ENCODE measurements around the gene METTL22. TPM values are rescaled to one million over a fixed set of nuclear protein-coding genes. Genes with fewer than 3 reads are reported as not detected.

Gene METTL22
- total RNA-seq, 1 experiment from 2014 or later: 36.7 TPM

- H3K9me3 Mint-ChIP-seq (ENCODE audit: unreplicated experiment): no peaks in the 10 kb centered on the region
- no peak for TF ChIP-seq CTCF (IDR thresholded peaks at IDR 0.05; ENCODE audit: unreplicated experiment)
- BruUV-seq (replicated peaks): no TSS peak
- DNase-seq (ENCODE audit: unreplicated experiment): no peak
- ChIA-PET POLR2A (no interaction called here), CTCF (interaction anchor here (0.5 to 22.4 kb wide), 2 partner anchors 46 to 118 kb away, joined by 5 to 303 read pairs; no protein-coding TSS in a partner anchor)
- H3K36me3 Mint-ChIP-seq (ENCODE audit: insufficient read depth, unreplicated experiment): no peaks in the 10 kb centered on the region
- intact Hi-C loops (cut with micrococcal nuclease): loop anchor here (10.0 kb wide), 1 partner anchor 335 kb away; no protein-coding TSS in a partner anchor
- H3K27me3 Mint-ChIP-seq (ENCODE audit: insufficient read depth, unreplicated experiment): no peaks in the 10 kb centered on the region
- no peak overlapping the region for H3K27ac Mint-ChIP-seq (ENCODE audit: low read depth, unreplicated experiment)
- H3K4me3 Mint-ChIP-seq (ENCODE audit: unreplicated experiment): no peak overlapping the region
- no peaks in the 10 kb centered on the region for H3K4me1 Mint-ChIP-seq (ENCODE audit: insufficient read depth, unreplicated experiment)
Measured at GRCh38 chr16:8669481-8669880, 48.0 kb downstream of the METTL22 start.

- no peak overlapping the region for H3K4me3 Mint-ChIP-seq (ENCODE audit: unreplicated experiment)
- H3K9me3 Mint-ChIP-seq (ENCODE audit: unreplicated experiment): no peaks in the 10 kb centered on the region
- no peak for TF ChIP-seq CTCF (IDR thresholded peaks at IDR 0.05; ENCODE audit: unreplicated experiment)
- no peaks in the 10 kb centered on the region for H3K4me1 Mint-ChIP-seq (ENCODE audit: insufficient read depth, unreplicated experiment)
- DNase-seq (ENCODE audit: unreplicated experiment): no peak
- ChIA-PET POLR2A (no interaction called here), CTCF (interaction anchor here (0.6 to 22.4 kb wide), 7 partner anchors 7 to 290 kb away, joined by 3 to 303 read pairs (median 3); no protein-coding TSS in a partner anchor)
- H3K27me3 Mint-ChIP-seq (ENCODE audit: insufficient read depth, unreplicated experiment): no peaks in the 10 kb centered on the region
- no peaks in the 10 kb centered on the region for H3K36me3 Mint-ChIP-seq (ENCODE audit: insufficient read depth, unreplicated experiment)
- BruUV-seq (replicated peaks): no TSS peak
- H3K27ac Mint-ChIP-seq (ENCODE audit: low read depth, unreplicated experiment): no peak overlapping the region
- intact Hi-C loops (cut with micrococcal nuclease): no loop called here
Measured at GRCh38 chr16:8670014-8670560, 48.6 kb downstream of the METTL22 start.

GRCh38 chr16:8673611-8674412 is 52.3 kb downstream of the METTL22 start:
- ChIA-PET POLR2A (no interaction called here), CTCF (interaction anchor here (0.5 to 22.4 kb wide), 9 partner anchors 14 to 274 kb away, joined by 3 to 303 read pairs (median 3); no protein-coding TSS in a partner anchor)
- no peaks in the 10 kb centered on the region for H3K9me3 Mint-ChIP-seq (ENCODE audit: unreplicated experiment)
- BruUV-seq (replicated peaks): no TSS peak
- intact Hi-C loops (cut with micrococcal nuclease): no loop called here
- TF ChIP-seq CTCF (IDR thresholded peaks at IDR 0.05; ENCODE audit: unreplicated experiment): no peak
- no peak overlapping the region for H3K27ac Mint-ChIP-seq (ENCODE audit: low read depth, unreplicated experiment)
- peaks cover 6% of the 10 kb centered on the region for H3K36me3 Mint-ChIP-seq (ENCODE audit: insufficient read depth, unreplicated experiment)
- H3K4me1 Mint-ChIP-seq (ENCODE audit: insufficient read depth, unreplicated experiment): peaks cover 22% of the 10 kb centered on the region
- DNase-seq (ENCODE audit: unreplicated experiment): peak; percentile 11
- H3K4me3 Mint-ChIP-seq (ENCODE audit: unreplicated experiment): peak overlapping the region; percentile 77
- H3K27me3 Mint-ChIP-seq (ENCODE audit: insufficient read depth, unreplicated experiment): no peaks in the 10 kb centered on the region

DNA sequence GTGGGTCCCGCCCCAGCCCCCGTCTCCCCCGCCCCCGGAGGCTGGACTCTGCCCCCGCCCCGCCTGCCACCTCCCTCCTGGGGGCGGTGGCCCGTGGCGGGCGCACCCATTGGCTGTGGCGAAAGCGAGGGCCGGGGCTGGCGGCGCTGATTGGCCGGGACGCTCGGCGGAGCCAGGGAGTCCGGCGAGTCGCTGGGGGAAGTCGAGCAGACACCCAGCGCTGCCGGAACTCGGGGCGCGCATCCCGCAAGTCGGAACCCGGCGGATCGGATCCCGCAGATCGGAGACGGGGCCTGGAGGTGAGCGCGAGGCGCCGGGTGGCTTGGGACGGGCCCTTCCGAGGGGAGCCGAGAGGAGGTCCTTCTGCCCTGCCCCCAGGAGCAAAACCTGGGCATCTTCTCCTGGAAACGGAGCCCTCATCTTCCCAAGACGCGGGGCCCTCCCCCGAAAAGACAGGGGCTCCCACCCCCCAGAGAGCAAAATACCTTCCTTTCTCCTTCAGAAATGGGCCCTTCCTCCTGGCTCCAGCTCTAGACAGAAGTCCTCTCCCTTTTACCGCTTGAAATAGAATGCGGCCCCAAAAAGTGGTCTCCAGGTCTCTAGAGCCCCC is 53.0 kb downstream of the METTL22 start, which contains the start of gene ABAT:
Gene ABAT (plus strand): TSS at position 205 of the 610 bp plus-strand sequence. CDS start 61,123 bp downstream, outside the sequence.
- ChIA-PET POLR2A (no interaction called here), CTCF (interaction anchor here (0.6 to 22.4 kb wide), 6 partner anchors 14 to 113 kb away, joined by 3 to 303 read pairs (median 4); no protein-coding TSS in a partner anchor)
- Mint-ChIP-seq H3K9me3 (ENCODE audit: unreplicated experiment) (no peaks in the 10 kb centered on the region), H3K36me3 (ENCODE audit: insufficient read depth, unreplicated experiment) (peaks cover 6% of the 10 kb centered on the region), H3K27me3 (ENCODE audit: insufficient read depth, unreplicated experiment) (no peaks in the 10 kb centered on the region), H3K4me3 (ENCODE audit: unreplicated experiment) (peak within 1 kb of the TSS; percentile 77), H3K27ac (ENCODE audit: low read depth, unreplicated experiment) (no peak within 1 kb of the TSS), H3K4me1 (ENCODE audit: insufficient read depth, unreplicated experiment) (peaks cover 26% of the 10 kb centered on the region)
- BruUV-seq (replicated peaks): no TSS peak
- no peak for TF ChIP-seq CTCF (IDR thresholded peaks at IDR 0.05; ENCODE audit: unreplicated experiment)
- peak; percentile 83 for DNase-seq (ENCODE audit: unreplicated experiment)
- intact Hi-C loops (cut with micrococcal nuclease): no loop called here
